G401 (cell line): ENCODE results near the gene CAPN1. TPM values are rescaled to one million over a fixed set of nuclear protein-coding genes. Genes with fewer than 3 reads are reported as not detected.
"Not testable (repeated sequence)": the region's sequence is repeated elsewhere in the genome, so short reads cannot be mapped to it uniquely, and the experiment has no call there.

ENCODE experiments used
- DNase-seq: peaks from one replicate; pipeline ENCODE4 v3.0.0-alpha.2; 2015; ENCODE audit warnings: low spot score
- in situ Hi-C: cut with HindIII; loops from 2 replicates; pipeline ENCODE4 v1.10.0; 2016; ENCODE audit warnings: low sequenced_read_pairs, mixed read lengths
- total RNA-seq: library from RNA; depleted of rRNA; stranded (reverse); fragments of >200 nt; shearing (Covaris generic); gene quantifications from 2 replicates; pipeline ENCODE4 v1.2.3, GENCODE V29; 2014

The CAPN1 gene
- total RNA-seq, 1 experiment from 2014 or later = 76.6 TPM

GRCh38 chr11:65156926-65157325 lies 24.8 kb upstream of the CAPN1 start:
- in situ Hi-C loops = no loop called here
- DNase-seq = no peak

DNA sequence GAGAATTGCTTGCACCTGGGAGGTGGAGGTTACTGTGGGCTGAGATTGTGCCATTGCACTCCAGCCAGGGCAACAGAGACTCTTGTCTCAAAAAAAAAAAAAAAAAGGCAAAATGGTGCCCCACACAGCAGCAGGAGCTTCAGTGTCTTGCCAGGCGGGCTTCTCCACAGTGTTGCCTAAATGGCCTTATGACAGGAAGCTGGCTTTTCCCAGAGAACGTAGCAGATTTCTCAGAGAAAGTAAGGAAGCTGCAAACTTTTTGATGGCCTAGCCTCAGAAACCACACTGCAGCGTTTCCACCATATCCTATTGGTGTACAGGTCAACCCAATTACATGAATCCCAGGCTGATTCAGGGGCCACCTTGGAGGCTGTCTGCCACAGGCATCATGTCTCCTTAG lies 24.4 kb upstream of the CAPN1 start:
- in situ Hi-C loops = no loop called here
- no peak for DNase-seq

GRCh38 chr11:65159012-65159411 lies 22.7 kb upstream of the CAPN1 start:
- in situ Hi-C loops = no loop called here
- DNase-seq = no peak

GRCh38 chr11:65160643-65161042 lies 21.1 kb upstream of the CAPN1 start:
- in situ Hi-C loops = no loop called here
- no peak for DNase-seq

DNA sequence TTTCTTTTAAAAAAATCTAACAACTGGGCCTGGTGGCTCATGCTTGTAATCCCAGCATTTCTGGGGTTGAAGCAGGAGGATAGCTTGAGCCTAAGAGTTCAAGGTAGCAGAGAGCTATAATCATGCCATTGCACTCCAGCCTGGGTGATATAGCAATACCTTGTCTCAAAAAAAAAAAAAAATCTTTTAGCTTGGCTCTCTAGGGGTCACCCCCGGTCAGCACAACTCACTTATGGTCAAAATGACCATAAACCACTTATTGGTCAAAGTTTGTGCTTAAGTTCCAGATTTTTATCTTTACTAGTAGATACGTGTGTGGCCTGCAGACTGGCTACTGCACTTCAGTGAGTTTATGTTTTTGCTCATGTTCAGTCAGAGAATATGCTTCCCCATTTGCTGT lies 18.0 kb upstream of the CAPN1 start:
- in situ Hi-C loops = no loop called here

DNA sequence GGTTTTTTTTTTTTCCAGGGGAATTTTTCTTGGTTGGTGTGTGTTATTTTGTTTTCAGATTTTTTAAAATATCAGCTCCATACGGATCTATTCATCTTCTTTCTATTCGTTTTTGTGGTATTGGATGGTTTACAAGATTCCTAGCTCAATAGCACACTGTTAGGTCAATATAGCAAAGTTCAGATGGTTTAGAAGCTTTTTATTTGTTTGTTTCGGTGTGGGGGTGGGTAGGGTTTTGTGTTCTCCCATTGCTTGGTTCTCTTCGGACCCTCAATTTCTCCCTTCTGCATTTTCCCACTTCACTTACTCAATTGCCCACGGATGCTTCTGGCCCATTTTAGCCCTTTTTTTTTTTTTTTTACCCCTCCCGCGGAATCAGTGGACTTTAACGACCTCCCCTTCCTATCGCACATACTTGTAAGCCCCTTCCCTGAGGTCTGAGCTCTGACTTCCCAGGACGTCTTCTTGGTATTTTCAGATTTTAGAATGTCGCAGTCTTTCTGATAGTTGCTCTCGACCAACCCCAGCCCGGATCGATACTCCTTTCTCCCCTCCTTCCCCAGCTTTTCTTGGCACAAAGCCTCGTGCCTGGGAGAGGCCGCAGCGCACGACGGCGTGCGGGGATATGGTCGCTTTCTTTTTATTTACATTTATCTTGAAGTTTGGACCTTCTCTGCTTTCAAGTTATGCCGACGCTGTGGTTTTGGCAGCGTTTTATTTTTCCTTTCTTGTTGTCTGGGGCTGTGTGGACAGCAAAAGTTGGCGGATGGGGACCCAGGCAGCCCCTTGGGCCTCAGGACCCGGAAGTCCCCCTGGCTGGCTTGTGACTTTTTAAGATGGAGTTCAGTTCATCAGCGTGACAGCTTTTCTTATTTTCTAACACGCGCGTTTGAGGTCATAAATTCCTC lies 16.1 kb upstream of the CAPN1 start:
- no peak for DNase-seq
- in situ Hi-C loops = no loop called here

More for the DNA sequence above, 18.0 kb upstream of the CAPN1 start:
- DNase-seq = no peak

DNA sequence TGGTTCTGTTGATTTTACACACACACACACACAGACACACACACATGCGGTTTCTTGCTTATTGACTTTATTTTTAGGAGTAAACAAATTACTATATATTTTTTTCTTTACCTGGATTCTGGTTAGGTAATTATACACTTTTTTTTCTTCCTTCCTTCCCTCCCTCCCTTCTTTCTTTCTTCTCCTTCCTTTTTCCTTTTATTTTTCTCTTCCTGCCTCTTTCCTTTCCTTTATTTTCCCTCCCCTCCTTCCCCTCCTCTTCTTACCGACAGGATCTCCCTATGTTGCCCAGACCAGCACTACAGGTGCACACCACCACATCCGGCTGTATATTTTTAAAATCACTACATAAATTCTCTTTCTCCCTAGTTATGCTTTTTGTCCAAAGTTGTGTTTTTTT lies 14.8 kb upstream of the CAPN1 start:
- DNase-seq = no peak
- in situ Hi-C loops = no loop called here

GRCh38 chr11:65167656-65168055 lies 14.1 kb upstream of the CAPN1 start:
- in situ Hi-C loops = no loop called here
- no peak for DNase-seq

DNA sequence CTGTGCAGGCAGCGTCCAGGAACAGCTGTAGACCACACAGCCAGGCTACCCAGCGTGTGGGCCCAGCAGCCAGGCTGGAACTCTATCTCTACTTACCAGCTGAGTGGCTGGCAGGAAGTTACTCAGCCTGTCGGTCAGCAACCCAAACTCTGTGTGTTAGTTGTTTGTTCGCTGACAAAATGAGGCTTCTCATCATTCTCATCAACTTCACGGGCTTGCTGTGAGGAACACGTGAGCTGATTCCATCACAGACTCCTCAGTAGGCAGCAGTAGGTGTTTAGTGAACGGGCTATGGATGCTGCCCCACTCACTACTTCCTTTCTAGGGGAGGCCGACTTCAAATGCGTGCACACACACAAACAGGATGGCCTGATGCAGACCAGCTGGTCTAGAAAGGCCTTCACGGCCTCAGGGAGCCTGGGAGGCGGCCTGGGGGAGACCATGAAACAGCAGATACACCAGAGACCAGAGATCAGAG lies 12.5 kb upstream of the CAPN1 start:
- no peak for DNase-seq
- in situ Hi-C loops = no loop called here

GRCh38 chr11:65170058-65170534 lies 11.6 kb upstream of the CAPN1 start, which contains the start of gene SPDYC:
Gene SPDYC (plus strand): TSS chr11:65170233. CDS start chr11:65171358, 1,125 bp downstream.
- in situ Hi-C loops = no loop called here
- DNase-seq = peak; percentile 19

- in situ Hi-C loops = no loop called here
- DNase-seq = no peak
Measured at GRCh38 chr11:65172600-65172999, 9.1 kb upstream of the CAPN1 start.

GRCh38 chr11:65174571-65175010 lies 7.1 kb upstream of the CAPN1 start:
- in situ Hi-C loops, DNase-seq: not testable (repeated sequence)

GRCh38 chr11:65180877-65181568 lies 705 bp upstream of the CAPN1 start:
- DNase-seq = peak; percentile 51
- in situ Hi-C loops = no loop called here

DNA sequence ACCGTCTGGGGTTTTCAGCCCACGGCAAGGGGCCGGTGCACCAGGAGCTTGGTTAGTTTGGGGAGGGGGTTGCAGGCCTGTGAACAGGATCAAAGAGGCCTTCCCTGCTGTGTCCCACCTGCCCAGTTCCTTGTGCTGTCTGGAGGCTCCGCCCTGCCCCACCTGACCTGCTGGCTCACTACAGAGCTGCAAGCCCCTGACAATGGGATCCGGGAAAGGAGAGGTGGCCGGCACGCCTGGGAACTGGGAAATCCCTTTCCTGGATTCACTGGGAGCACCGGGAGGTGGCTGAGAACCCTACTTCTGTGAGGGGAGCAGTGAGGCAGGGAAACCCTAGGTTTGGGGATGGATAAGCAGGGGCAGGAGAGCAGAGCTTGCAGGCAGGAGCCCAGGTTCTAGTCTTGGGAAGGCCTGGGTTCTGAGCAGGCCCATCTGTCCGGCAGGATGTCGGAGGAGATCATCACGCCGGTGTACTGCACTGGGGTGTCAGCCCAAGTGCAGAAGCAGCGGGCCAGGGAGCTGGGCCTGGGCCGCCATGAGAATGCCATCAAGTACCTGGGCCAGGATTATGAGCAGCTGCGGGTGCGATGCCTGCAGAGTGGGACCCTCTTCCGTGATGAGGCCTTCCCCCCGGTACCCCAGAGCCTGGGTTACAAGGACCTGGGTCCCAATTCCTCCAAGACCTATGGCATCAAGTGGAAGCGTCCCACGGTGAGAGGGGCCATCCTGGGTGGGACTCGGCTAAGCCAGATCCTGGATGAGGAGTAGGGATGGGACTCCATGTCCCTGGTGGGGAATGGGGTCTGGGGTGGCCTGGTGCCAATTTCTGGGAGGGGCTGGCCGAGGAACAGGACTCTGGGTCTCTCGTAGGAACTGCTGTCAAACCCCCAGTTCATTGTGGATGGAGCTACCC lies 786 bp downstream of the CAPN1 start:
- peak; percentile 78 for DNase-seq

GRCh38 chr11:65183201-65183891 lies 1.6 kb downstream of the CAPN1 start:
- peak; percentile 30 for DNase-seq
- in situ Hi-C loops = no loop called here

More for the DNA sequence above, 786 bp downstream of the CAPN1 start:
- in situ Hi-C loops = no loop called here

GRCh38 chr11:65184146-65184545 lies 2.4 kb downstream of the CAPN1 start:
- DNase-seq = peak; percentile 68
- in situ Hi-C loops = no loop called here

DNA sequence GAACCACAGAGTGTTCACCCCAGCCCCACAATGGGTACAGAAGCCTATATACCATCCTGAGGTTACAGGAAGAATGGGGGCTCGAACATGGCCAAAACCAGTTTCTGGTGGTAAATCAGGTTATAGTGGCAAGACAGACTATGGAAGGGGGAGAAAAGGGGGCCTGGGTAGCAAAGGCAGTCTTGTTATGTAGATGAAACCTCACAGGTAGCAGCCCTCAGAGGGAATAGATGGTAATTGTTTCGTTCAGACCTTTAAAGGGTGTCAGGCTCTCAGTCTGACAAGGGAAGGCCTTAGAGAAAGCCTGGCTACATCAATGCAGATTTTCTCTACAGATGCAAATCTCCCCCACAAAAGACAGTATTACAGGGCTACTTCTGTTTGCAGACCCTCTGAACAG lies 3.4 kb downstream of the CAPN1 start:
- in situ Hi-C loops = no loop called here
- DNase-seq = no peak

DNA sequence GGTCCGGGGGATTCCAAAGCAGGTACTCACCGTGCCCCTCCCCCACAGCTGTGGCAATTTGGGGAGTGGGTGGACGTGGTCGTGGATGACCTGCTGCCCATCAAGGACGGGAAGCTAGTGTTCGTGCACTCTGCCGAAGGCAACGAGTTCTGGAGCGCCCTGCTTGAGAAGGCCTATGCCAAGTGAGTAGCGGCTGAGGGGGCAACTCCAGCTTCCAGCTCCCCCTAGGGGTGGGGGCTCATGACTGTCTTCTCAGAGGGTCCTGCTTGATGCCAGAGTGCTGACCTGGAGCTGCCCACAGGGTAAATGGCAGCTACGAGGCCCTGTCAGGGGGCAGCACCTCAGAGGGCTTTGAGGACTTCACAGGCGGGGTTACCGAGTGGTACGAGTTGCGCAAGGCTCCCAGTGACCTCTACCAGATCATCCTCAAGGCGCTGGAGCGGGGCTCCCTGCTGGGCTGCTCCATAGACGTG lies 4.2 kb downstream of the CAPN1 start:
- in situ Hi-C loops = no loop called here
- DNase-seq = no peak
